GM21619 (cell line): ENCODE data around the gene SRXN1.

Source experiments
- ATAC-seq: cut with Tn5 transposase; IDR thresholded peaks from one replicate; pipeline ENCODE4 v1.9.1; 2021; ENCODE audit not compliant: unreplicated experiment

The SRXN1 gene

GRCh38 chr20:609371-609964 lies 43.5 kb downstream of the SRXN1 start:
- no peak for ATAC-seq

GRCh38 chr20:608970-609369 lies 44.0 kb downstream of the SRXN1 start:
- ATAC-seq: no peak

- no peak for ATAC-seq
These were observed 45.5 kb downstream of the SRXN1 start for GRCh38 chr20:607476-607875.

- no peak for ATAC-seq
These were observed 47.8 kb downstream of the SRXN1 start for GRCh38 chr20:605237-605636.

GRCh38 chr20:603116-603640 lies 49.8 kb downstream of the SRXN1 start:
- ATAC-seq: no peak

- no peak for ATAC-seq
These were observed 50.7 kb downstream of the SRXN1 start for GRCh38 chr20:602111-602970.

- ATAC-seq: no peak
These were observed 52.3 kb downstream of the SRXN1 start for GRCh38 chr20:600736-601135.

- no peak for ATAC-seq
These were observed 52.9 kb downstream of the SRXN1 start for GRCh38 chr20:600141-600540.

- ATAC-seq: no peak
These were observed 54.7 kb downstream of the SRXN1 start for GRCh38 chr20:598133-598850.

- no peak for ATAC-seq
These were observed 55.4 kb downstream of the SRXN1 start for GRCh38 chr20:597560-597959.
